WTC11 (cell line): ENCODE data around the gene CDC23.

Experiments used
- ATF2 ChIP-seq: sonication (generic); formaldehyde crosslinking; IDR thresholded peaks from 2 replicates; pipeline ENCODE4 v1.8.1; 2022; ENCODE audit warnings: low read depth, missing genetic modification reagents, borderline replicate concordance
- ATF3 ChIP-seq: sonication (generic); formaldehyde crosslinking; conservative IDR thresholded peaks from 2 replicates; pipeline ENCODE4 v1.8.1; 2022; ENCODE audit warnings: mild to moderate bottlenecking, missing genetic modification reagents
- CBFB ChIP-seq: sonication (generic); formaldehyde crosslinking; IDR thresholded peaks from 2 replicates; pipeline ENCODE4 v1.8.1; 2022; ENCODE audit warnings: mild to moderate bottlenecking, low read depth, missing genetic modification reagents
- CREB1 ChIP-seq: sonication (generic); formaldehyde crosslinking; IDR thresholded peaks from 2 replicates; pipeline ENCODE4 v1.8.0; 2023; ENCODE audit warnings: mild to moderate bottlenecking, missing genetic modification reagents
- CTCF ChIP-seq: fragments of 200-600 bp; IDR thresholded peaks from 2 replicates; pipeline ENCODE4 v1.8.0; 2022; ENCODE audit warnings: antibody characterized with exemption
- ELF4 ChIP-seq: sonication (generic); formaldehyde crosslinking; IDR thresholded peaks from 2 replicates; pipeline ENCODE4 v1.8.1; 2022; ENCODE audit warnings: low read depth, mild to moderate bottlenecking, moderate library complexity, missing genetic modification reagents
- ESRRA ChIP-seq: sonication (generic); formaldehyde crosslinking; IDR thresholded peaks from 2 replicates; pipeline ENCODE4 v1.8.1; 2022; ENCODE audit warnings: mild to moderate bottlenecking, missing genetic modification reagents, borderline replicate concordance
- JUN ChIP-seq: sonication (generic); formaldehyde crosslinking; IDR thresholded peaks from 2 replicates; pipeline ENCODE4 v1.8.0; 2023; ENCODE audit warnings: mild to moderate bottlenecking, missing genetic modification reagents
- MAX ChIP-seq: sonication (generic); formaldehyde crosslinking; IDR thresholded peaks from 2 replicates; pipeline ENCODE4 v1.8.0; 2022; ENCODE audit warnings: mild to moderate bottlenecking, missing genetic modification reagents
- SMAD3 ChIP-seq: sonication (generic); formaldehyde crosslinking; IDR thresholded peaks from 2 replicates; pipeline ENCODE4 v1.8.0; 2022; ENCODE audit warnings: missing genetic modification reagents, mild to moderate bottlenecking, borderline replicate concordance
- TCF7 ChIP-seq: sonication (generic); formaldehyde crosslinking; IDR thresholded peaks from 2 replicates; pipeline ENCODE4 v1.8.0; 2022; ENCODE audit warnings: mild to moderate bottlenecking, low read depth, missing genetic modification reagents, moderate library complexity
- ZBTB43 ChIP-seq: sonication (generic); formaldehyde crosslinking; IDR thresholded peaks from 2 replicates; pipeline ENCODE4 v1.8.1; 2023; ENCODE audit warnings: mild to moderate bottlenecking, missing genetic modification reagents
- ZNF232 ChIP-seq: sonication (generic); formaldehyde crosslinking; IDR thresholded peaks from 2 replicates; pipeline ENCODE4 v1.8.0; 2022; ENCODE audit warnings: mild to moderate bottlenecking, missing genetic modification reagents
- ZNF512 ChIP-seq: sonication (generic); formaldehyde crosslinking; IDR thresholded peaks from 2 replicates; pipeline ENCODE4 v1.8.1; 2022; ENCODE audit warnings: missing genetic modification reagents, borderline replicate concordance

- TF ChIP-seq ATF3 (CRISPR knock-in tag) = no peak
- TF ChIP-seq ZNF232 = no peak
- TF ChIP-seq CTCF = no peak
- TF ChIP-seq CREB1 (CRISPR knock-in tag) = no peak
- TF ChIP-seq ELF4 (CRISPR knock-in tag) = no peak
- no peak for TF ChIP-seq JUN
- TF ChIP-seq MAX (CRISPR knock-in tag) = no peak
- no peak for TF ChIP-seq ATF2 (CRISPR knock-in tag)
- TF ChIP-seq ESRRA (CRISPR knock-in tag) = no peak
- no peak for TF ChIP-seq ZNF512 (CRISPR knock-in tag)
- no peak for TF ChIP-seq SMAD3 (CRISPR knock-in tag)
- no peak for TF ChIP-seq TCF7 (CRISPR knock-in tag)
- no peak for TF ChIP-seq CBFB
- TF ChIP-seq ZBTB43 (CRISPR knock-in tag) = no peak
Observed at GRCh38 chr5:138169124-138169523, 44.0 kb downstream of the CDC23 start.
